GM13977 (cell line): ENCODE results near the gene GMDS.

Experiments used
- DNase-seq: peaks from one replicate; pipeline ENCODE4 v3.0.0; 2012; ENCODE audit warnings: low spot score
- CTCF ChIP-seq: IDR thresholded peaks from 2 replicates; pipeline ENCODE4 v1.5.1; 2012; ENCODE audit warnings: mild to moderate bottlenecking, control low read depth; ENCODE audit not compliant: insufficient read depth; ENCODE audit errors: extremely low read depth, missing control alignments
- in situ Hi-C: fragments of 300-500 bp; cut with MboI; formaldehyde crosslinking; loops from one replicate; pipeline ENCODE4 v1.12.0; 2022; ENCODE audit warnings: low sequenced_read_pairs, low pct_unique_long_range_greater_than_20kb, mixed read lengths, inconsistent platforms; ENCODE audit not compliant: unreplicated experiment

GMDS gene

DNA sequence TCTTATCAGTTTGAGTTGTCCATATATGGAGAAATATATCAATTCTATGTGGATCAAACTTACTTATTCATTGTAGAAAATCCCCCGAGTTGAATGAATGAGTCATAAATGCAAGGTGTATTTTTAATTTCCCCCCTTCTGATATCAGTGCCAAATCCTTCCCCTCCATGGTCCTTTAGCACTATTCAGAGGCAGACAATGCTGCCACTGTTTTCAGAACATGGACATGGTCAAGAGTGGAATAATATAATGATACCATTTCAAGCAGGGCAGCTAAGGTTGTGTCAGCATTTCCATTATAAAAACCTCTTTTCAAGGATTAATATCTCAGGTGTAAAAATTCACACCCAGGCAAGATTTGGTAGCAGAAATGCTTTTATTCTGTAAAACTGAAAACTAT is 391.6 kb downstream of the GMDS start:
- no peak for DNase-seq
- in situ Hi-C loops: no loop called here
- TF ChIP-seq CTCF: no peak

DNA sequence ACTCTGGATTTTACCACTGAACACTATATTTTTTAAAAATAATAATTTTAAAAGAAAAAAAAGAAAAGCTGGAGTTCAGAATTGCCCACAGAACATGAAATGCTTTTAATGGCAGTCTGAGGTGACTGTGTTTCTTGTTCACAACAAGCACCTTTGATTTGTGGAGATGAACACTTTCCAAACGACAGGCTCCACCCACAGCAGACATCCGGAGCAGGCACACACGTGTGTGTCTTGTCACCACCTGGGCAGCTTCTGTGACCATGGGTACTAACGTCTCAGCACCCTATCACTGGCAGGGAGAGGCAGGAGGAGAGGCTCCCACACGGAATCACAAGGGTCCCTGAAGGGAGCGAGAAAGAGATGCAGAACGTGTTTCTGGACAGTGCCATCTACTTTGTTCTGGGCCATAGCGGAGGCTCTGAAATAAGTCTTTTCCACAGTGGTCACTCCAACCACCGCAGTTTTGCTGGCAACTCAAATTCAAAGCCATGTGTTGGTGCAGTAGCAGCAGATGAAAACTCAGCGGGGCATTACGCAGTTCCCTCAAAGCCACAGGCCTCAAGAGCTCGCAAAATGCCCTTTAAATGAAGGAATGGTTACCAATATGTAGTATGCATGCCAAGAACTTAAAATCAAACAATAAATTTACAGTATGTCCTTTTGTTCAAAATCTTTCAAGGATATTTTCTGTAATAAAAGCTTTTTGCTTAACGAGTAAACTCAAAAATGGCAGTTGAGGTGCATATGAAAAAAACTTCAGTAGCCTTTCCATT is 393.5 kb downstream of the GMDS start:
- no peak for TF ChIP-seq CTCF
- DNase-seq: no peak
- in situ Hi-C loops: no loop called here

GRCh38 chr6:1850840-1851157 is 394.6 kb downstream of the GMDS start:
- in situ Hi-C loops: no loop called here
- no peak for TF ChIP-seq CTCF
- no peak for DNase-seq

DNA sequence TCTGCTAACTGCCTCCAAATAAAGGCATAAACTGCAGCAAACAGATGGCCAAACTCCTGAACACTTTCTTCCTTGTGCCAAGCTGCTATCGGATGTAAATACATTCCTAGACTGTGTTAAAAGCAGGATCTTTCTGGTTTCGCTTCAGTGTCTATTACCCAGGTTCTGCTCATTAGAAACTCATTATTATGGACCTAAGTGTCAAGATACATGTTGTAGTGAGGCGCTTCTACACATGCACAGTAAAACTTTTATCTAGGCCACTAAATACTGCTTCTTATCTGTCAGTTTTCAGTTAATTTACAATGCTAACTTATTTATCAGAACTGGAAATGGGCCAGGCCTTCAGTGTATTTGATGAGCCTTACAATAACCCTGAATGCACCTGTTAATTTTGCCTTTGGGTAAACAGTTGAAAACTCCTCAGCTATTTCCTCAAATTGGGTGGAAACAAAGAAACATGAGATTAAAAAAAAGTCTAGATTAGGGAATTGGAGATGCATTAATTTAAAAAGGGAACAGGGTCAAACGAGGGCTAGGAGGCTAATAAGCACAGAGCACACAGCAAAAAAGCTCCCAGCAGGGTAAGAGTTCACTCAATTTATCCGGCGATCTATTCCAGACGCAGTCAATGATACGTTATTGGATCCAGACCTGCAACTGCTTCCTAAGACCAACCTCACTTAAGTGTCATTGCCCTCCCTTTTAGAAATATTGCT is 395.1 kb downstream of the GMDS start:
- TF ChIP-seq CTCF: no peak
- DNase-seq: no peak
- in situ Hi-C loops: no loop called here

DNA sequence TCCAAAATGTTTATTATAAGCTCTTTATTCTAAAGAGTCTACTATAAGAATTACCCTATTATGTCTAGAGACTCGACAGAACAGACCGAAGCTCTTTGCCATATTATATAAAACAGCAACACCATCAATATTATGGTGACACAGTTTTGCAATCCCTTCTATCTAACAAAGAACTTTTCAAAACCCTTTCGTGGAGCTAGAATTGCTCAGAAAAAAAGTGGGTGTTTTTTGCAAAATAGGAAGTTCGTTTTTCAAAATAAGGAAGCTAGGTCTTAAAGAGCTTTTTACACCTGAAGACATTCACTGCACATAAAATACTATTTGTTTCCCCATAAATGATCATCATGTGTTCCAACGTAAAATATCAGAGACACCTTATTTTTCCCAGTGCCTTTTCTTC is 395.7 kb downstream of the GMDS start:
- in situ Hi-C loops: no loop called here
- no peak for TF ChIP-seq CTCF
- DNase-seq: no peak

DNA sequence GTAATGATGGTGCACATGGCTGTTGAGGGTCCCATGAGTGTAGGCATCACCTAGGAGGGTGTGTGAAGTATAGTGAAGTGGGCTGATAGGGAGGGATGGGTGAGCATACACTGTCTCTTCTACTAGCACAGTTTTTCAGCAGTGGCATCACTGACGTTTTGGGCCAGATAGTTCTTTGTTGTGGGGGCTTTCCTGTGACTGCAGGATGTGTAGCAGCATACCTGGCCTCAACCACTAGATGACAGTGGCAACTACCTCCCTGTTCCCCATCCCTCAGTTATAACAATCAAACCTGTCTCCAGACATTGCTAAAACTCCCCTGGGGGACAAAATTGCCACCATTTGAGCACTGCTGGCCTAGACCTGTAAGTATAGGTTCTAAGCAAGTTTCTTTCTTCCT is 396.7 kb downstream of the GMDS start:
- DNase-seq: no peak
- no peak for TF ChIP-seq CTCF
- in situ Hi-C loops: no loop called here
